Testis (tissue), 2 donors: ENCODE measurements around the gene PCDHGB1.

Experiments used
- CTCF ChIP-seq, 3 experiments: fragments of 450-650 bp in 2 of 3; fragments of 200-600 bp in 1 of 3; sonication (generic) in 1 of 3; IDR thresholded peaks; one replicate each; pipeline ENCODE4 v1.5.1; 2016 to 2019; ENCODE audit warnings: antibody characterized with exemption in 3 of 3, mild to moderate bottlenecking in 2 of 3, moderate library complexity in 1 of 3
- POLR2A ChIP-seq: fragments of 450-650 bp; IDR thresholded peaks from one replicate; pipeline ENCODE4 v1.6.1; 2017; ENCODE audit warnings: antibody characterized with exemption, mild to moderate bottlenecking, moderate library complexity

- peak in 2 of 3 experiments; percentile 17 to 39 for TF ChIP-seq CTCF (IDR thresholded peaks at IDR 0.05)
- TF ChIP-seq POLR2A = no peak
Measured at GRCh38 chr5:141359790-141360426, 10.0 kb downstream of the PCDHGB1 start, which contains the start of gene PCDHGB2.
